Measurements from ENCODE around the gene TAF13. TPM values are rescaled to one million over a fixed set of nuclear protein-coding genes. Genes with fewer than 3 reads are reported as not detected.

TAF13 gene
- total RNA-seq, 2 experiments from 2014 or later = 28.4 to 29.0 TPM

- POLR2A ChIA-PET = interaction anchor here (0.7 to 2.8 kb wide), 10 partner anchors 9 to 399 kb away, joined by 3 to 55 read pairs (median 4); partner anchors contain the start of genes ELAPOR1, PRPF38B, SARS1 and TAF13
These were observed 15.5 kb upstream of the TAF13 start for GRCh38 chr1:109091078-109091838.

GRCh38 chr1:109090196-109091077, 14.6 kb upstream of the TAF13 start, which contains the start of gene TMEM167B:
TSS of gene TMEM167B (plus strand) at chr1:109090764. CDS start at chr1:109090873, 109 bp downstream.
- intact Hi-C loops (cut with micrococcal nuclease) = loop anchor here (1.0 to 2.0 kb wide), 5 partner anchors 10 to 128 kb away; partner anchors contain the start of genes CLCC1, TAF13 and WDR47
- Mint-ChIP-seq H3K4me1 (ENCODE audit: low read depth) (peaks cover 28% of the 10 kb centered on the region), H3K27me3 (no peaks in the 10 kb centered on the region), H3K4me3 (peak within 1 kb of the TSS; percentile 88), H3K9me3 (no peaks in the 10 kb centered on the region), H3K36me3 (peaks cover 19% of the 10 kb centered on the region), H3K27ac (peak within 1 kb of the TSS; percentile 92)
- POLR2A ChIA-PET = interaction anchor here (0.7 to 2.8 kb wide), 6 partner anchors 10 to 398 kb away, joined by 3 to 55 read pairs (median 6); partner anchors contain the start of genes PRPF38B, SARS1, TAF13 and WDR47
- DNase-seq = peak; percentile 94
- CTCF ChIA-PET = interaction anchor here (0.6 to 3.0 kb wide), 5 partner anchors 10 to 393 kb away, joined by 3 to 46 read pairs (median 10); partner anchors contain the start of genes ATXN7L2 and TAF13

More at GRCh38 chr1:109091078-109091838, 15.5 kb upstream of the TAF13 start:
- intact Hi-C loops (cut with micrococcal nuclease) = loop anchor here (1.0 to 2.0 kb wide), 4 partner anchors 9 to 128 kb away; partner anchors contain the start of genes CLCC1 and WDR47
- Mint-ChIP-seq H3K9me3 (no peaks in the 10 kb centered on the region), H3K36me3 (peaks cover 19% of the 10 kb centered on the region), H3K4me1 (ENCODE audit: low read depth) (peaks cover 32% of the 10 kb centered on the region), H3K27me3 (no peaks in the 10 kb centered on the region), H3K27ac (peak overlapping the region; percentile 92), H3K4me3 (peak overlapping the region; percentile 88)
- DNase-seq = peak; percentile 41
- CTCF ChIA-PET = interaction anchor here (0.8 to 3.0 kb wide), 7 partner anchors 9 to 173 kb away, joined by 3 to 46 read pairs (median 6); partner anchors contain the start of gene TAF13

GRCh38 chr1:109089242-109090015, 13.6 kb upstream of the TAF13 start:
- CTCF ChIA-PET = interaction anchor here (0.6 to 3.0 kb wide), 3 partner anchors 11 to 25 kb away, joined by 3 to 46 read pairs (median 10); partner anchors contain the start of gene TAF13
- Mint-ChIP-seq H3K27ac (peak overlapping the region; percentile 92), H3K9me3 (no peaks in the 10 kb centered on the region), H3K4me1 (ENCODE audit: low read depth) (peaks cover 22% of the 10 kb centered on the region), H3K36me3 (peaks cover 12% of the 10 kb centered on the region), H3K4me3 (peak overlapping the region; percentile 88), H3K27me3 (no peaks in the 10 kb centered on the region)
- intact Hi-C loops (cut with micrococcal nuclease) = loop anchor here (1.0 to 2.0 kb wide), 3 partner anchors 13 to 127 kb away; partner anchors contain the start of genes CLCC1, TAF13 and WDR47
- POLR2A ChIA-PET = interaction anchor here (1.5 to 2.8 kb wide), 3 partner anchors 11 to 48 kb away, joined by 6 to 55 read pairs (median 7); partner anchors contain the start of genes TAF13 and WDR47
- DNase-seq = peak; percentile 49

- Mint-ChIP-seq H3K4me1 (ENCODE audit: low read depth) (no peaks in the 10 kb centered on the region), H3K27ac (no peak overlapping the region), H3K27me3 (no peaks in the 10 kb centered on the region), H3K4me3 (no peak overlapping the region), H3K9me3 (no peaks in the 10 kb centered on the region), H3K36me3 (no peaks in the 10 kb centered on the region)
- intact Hi-C loops (cut with micrococcal nuclease) = no loop called here
- ChIA-PET CTCF (interaction anchor here (0.6 to 1.0 kb wide), 2 partner anchors 9 to 84 kb away, joined by 3 read pairs; partner anchors contain the start of gene TAF13), POLR2A (interaction anchor here (1.2 kb wide), 1 partner anchor 9 kb away, joined by 3 read pairs; the partner anchor contains the start of gene TAF13)
- no peak for DNase-seq
These were observed 9.0 kb upstream of the TAF13 start for GRCh38 chr1:109084563-109085517.

- intact Hi-C loops (cut with micrococcal nuclease) = no loop called here
- no peak for DNase-seq
- ChIA-PET POLR2A (interaction anchor here (1.1 to 1.2 kb wide), 2 partner anchors 8 to 16 kb away, joined by 3 read pairs; partner anchors contain the start of gene TAF13), CTCF (interaction anchor here (0.5 to 1.0 kb wide), 2 partner anchors 8 to 750 kb away, joined by 3 read pairs; partner anchors contain the start of gene TAF13)
- Mint-ChIP-seq H3K27ac (no peak overlapping the region), H3K36me3 (no peaks in the 10 kb centered on the region), H3K9me3 (no peaks in the 10 kb centered on the region), H3K4me3 (no peak overlapping the region), H3K27me3 (no peaks in the 10 kb centered on the region), H3K4me1 (ENCODE audit: low read depth) (no peaks in the 10 kb centered on the region)
These were observed 8.1 kb upstream of the TAF13 start for GRCh38 chr1:109083923-109084322.

GRCh38 chr1:109083501-109083900, 7.7 kb upstream of the TAF13 start:
- Mint-ChIP-seq H3K4me3 (no peak overlapping the region), H3K27ac (no peak overlapping the region), H3K27me3 (no peaks in the 10 kb centered on the region), H3K9me3 (no peaks in the 10 kb centered on the region), H3K4me1 (ENCODE audit: low read depth) (no peaks in the 10 kb centered on the region), H3K36me3 (no peaks in the 10 kb centered on the region)
- ChIA-PET POLR2A (interaction anchor here (1.1 to 1.2 kb wide), 2 partner anchors 7 to 17 kb away, joined by 3 read pairs; partner anchors contain the start of gene TAF13), CTCF (no interaction called here)
- no peak for DNase-seq
- intact Hi-C loops (cut with micrococcal nuclease) = no loop called here

GRCh38 chr1:109080441-109081082, 4.8 kb upstream of the TAF13 start:
- no peak for DNase-seq
- no peak overlapping the region for H3K4me3 Mint-ChIP-seq
- H3K4me1 Mint-ChIP-seq (ENCODE audit: low read depth) = peaks cover 3% of the 10 kb centered on the region
- intact Hi-C loops (cut with micrococcal nuclease) = no loop called here
- no peak overlapping the region for H3K27ac Mint-ChIP-seq
- no peaks in the 10 kb centered on the region for H3K27me3 Mint-ChIP-seq
- peaks cover 5% of the 10 kb centered on the region for H3K36me3 Mint-ChIP-seq
- CTCF ChIA-PET = no interaction called here
- POLR2A ChIA-PET = no interaction called here
- no peaks in the 10 kb centered on the region for H3K9me3 Mint-ChIP-seq

- CTCF ChIA-PET = no interaction called here
- H3K27me3 Mint-ChIP-seq = no peaks in the 10 kb centered on the region
- no peak overlapping the region for H3K27ac Mint-ChIP-seq
These were observed 3.4 kb upstream of the TAF13 start for GRCh38 chr1:109079240-109079622.

GRCh38 chr1:109078317-109078716, 2.5 kb upstream of the TAF13 start:
- intact Hi-C loops (cut with micrococcal nuclease) = no loop called here
- peaks cover 6% of the 10 kb centered on the region for H3K36me3 Mint-ChIP-seq
- H3K27ac Mint-ChIP-seq = no peak overlapping the region
- DNase-seq = no peak
- POLR2A ChIA-PET = no interaction called here
- H3K4me3 Mint-ChIP-seq = no peak overlapping the region
- CTCF ChIA-PET = interaction anchor here (1.4 kb wide), 1 partner anchor 35 kb away, joined by 4 read pairs; a partner anchor contains a TSS
- H3K4me1 Mint-ChIP-seq (ENCODE audit: low read depth) = peaks cover 14% of the 10 kb centered on the region
- H3K9me3 Mint-ChIP-seq = no peaks in the 10 kb centered on the region
- H3K27me3 Mint-ChIP-seq = no peaks in the 10 kb centered on the region

More at GRCh38 chr1:109079240-109079622, 3.4 kb upstream of the TAF13 start:
- Mint-ChIP-seq H3K4me3 (no peak overlapping the region), H3K36me3 (peaks cover 6% of the 10 kb centered on the region), H3K9me3 (no peaks in the 10 kb centered on the region), H3K4me1 (ENCODE audit: low read depth) (peaks cover 13% of the 10 kb centered on the region)
- intact Hi-C loops (cut with micrococcal nuclease) = no loop called here
- DNase-seq = no peak
- POLR2A ChIA-PET = no interaction called here

- H3K9me3 Mint-ChIP-seq = no peaks in the 10 kb centered on the region
- intact Hi-C loops (cut with micrococcal nuclease) = no loop called here
- no peaks in the 10 kb centered on the region for H3K27me3 Mint-ChIP-seq
- H3K4me1 Mint-ChIP-seq (ENCODE audit: low read depth) = peaks cover 5% of the 10 kb centered on the region
- H3K36me3 Mint-ChIP-seq = peaks cover 7% of the 10 kb centered on the region
- H3K4me3 Mint-ChIP-seq = no peak overlapping the region
- DNase-seq = no peak
- H3K27ac Mint-ChIP-seq = no peak overlapping the region
- CTCF ChIA-PET = interaction anchor here (1.7 kb wide), 1 partner anchor 31 kb away, joined by 6 read pairs; no protein-coding TSS in a partner anchor
- POLR2A ChIA-PET = no interaction called here
These were observed 6.5 kb downstream of the TAF13 start for GRCh38 chr1:109069294-109069693.

Measured in activated CD4-positive, alpha-beta memory T cell treated with anti-CD3 and anti-CD28 coated beads for 36 hours (primary cell).